ENCODE results near the gene ACTN4.

DNA sequence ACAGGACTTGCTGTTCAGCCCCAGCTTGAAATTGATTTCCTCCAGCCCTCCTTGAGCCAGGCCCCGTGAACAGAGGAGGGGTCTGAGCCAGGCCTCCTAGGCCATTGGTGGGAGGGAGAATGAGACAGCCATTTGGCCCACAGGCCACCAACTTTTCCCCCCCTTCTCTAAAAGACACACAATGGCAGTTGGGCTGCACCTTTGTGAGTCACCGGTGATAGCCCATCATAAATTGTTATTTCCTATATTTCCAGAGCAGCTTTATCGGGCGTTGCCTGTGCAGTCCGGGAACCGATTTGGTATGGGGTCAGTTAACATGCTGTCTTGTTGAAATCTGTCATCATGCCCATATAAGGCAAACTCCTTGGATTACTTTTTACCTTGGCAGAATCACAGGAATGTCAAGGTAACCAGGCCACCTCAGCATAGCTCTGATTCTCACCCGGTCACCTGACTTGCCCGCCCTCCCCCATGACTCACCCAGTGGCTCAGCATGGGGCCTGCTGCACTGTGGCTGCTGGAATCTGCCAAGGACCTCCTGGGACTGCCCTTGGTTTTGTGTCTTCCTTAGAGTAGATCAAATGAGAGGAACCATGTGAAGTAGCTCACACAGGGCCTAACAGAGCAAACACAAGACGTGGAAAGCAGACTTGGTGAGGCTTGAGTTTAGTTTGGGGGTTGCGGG is 36.1 kb downstream of the ACTN4 start:
- TF ChIP-seq CTCF (conservative IDR thresholded peaks at IDR 0.05; ENCODE audit: low read depth, low read length): no peak
- 0 out of 2 replicates have a peak, but pooled peaks have one; percentile 35 for TF ChIP-seq MAZ (IDR thresholded peaks at IDR 0.05; ENCODE audit: borderline replicate concordance, low read depth, low read length)
- peak; percentile 40; the same call in 1 of the 2 replicates for TF ChIP-seq POLR2A (IDR thresholded peaks at IDR 0.05; ENCODE audit: low read depth, low read length)
- TF ChIP-seq SMC3 (IDR thresholded peaks at IDR 0.05; ENCODE audit: low read depth, low read length): no peak
- TF ChIP-seq MAFK (IDR thresholded peaks at IDR 0.05; ENCODE audit: low read depth, low read length): no peak
- peak; percentile 29 for TF ChIP-seq RCOR1 (IDR thresholded peaks at IDR 0.05; ENCODE audit: insufficient replicate concordance, low read length)
- TF ChIP-seq USF2 (IDR thresholded peaks at IDR 0.05; ENCODE audit: low read depth, low read length): peak; percentile 88
- TF ChIP-seq FOS (IDR thresholded peaks at IDR 0.05; ENCODE audit: low read depth, low read length): peak; percentile 82
- TF ChIP-seq CHD1 (IDR thresholded peaks at IDR 0.05; ENCODE audit: low read depth, low read length): no peak

Data from IMR-90 (cell line).